Inflammatory macrophage (primary cell): ENCODE measurements around the gene SGTB.

Source experiments
- DNase-seq, 2 donors: peaks; one replicate each; pipeline ENCODE4 v3.0.0-alpha.2; 2020 to 2022
- total RNA-seq, 18 experiments: gene quantifications; one replicate each; lab custom pipeline; 2026; ENCODE audit warnings: mixed read lengths in 6 of 18, inconsistent platforms in 2 of 18; lab: John Stamatoyannopoulos, UW

The SGTB gene
- 86.0 to 291 (median 128) reads per million in 18 experiments for total RNA-seq

- DNase-seq = peak; percentile 85 to 91
Measured at GRCh38 chr5:65721720-65722574, at the start of gene SGTB, which contains the start of gene NLN. SGTB (minus strand) TSS chr5:65722109; CDS start chr5:65720807, 1,302 bp downstream. NLN (plus strand) TSS chr5:65722205; CDS start chr5:65722374, 169 bp downstream.

- DNase-seq = no peak
Measured at GRCh38 chr5:65771266-65771665, 49.4 kb upstream of the SGTB start.

- DNase-seq = no peak
Measured at GRCh38 chr5:65769539-65769938, 47.6 kb upstream of the SGTB start.

- DNase-seq = no peak
Measured at GRCh38 chr5:65768723-65769346, 46.9 kb upstream of the SGTB start.

GRCh38 chr5:65767565-65767964 is 45.7 kb upstream of the SGTB start:
- no peak for DNase-seq

GRCh38 chr5:65766781-65767180 is 44.9 kb upstream of the SGTB start:
- no peak for DNase-seq

- peak in 1 of 2 donors; percentile 29 for DNase-seq
Measured at GRCh38 chr5:65766175-65766574, 44.3 kb upstream of the SGTB start.

GRCh38 chr5:65765582-65765981 is 43.7 kb upstream of the SGTB start:
- DNase-seq = no peak

- DNase-seq = no peak
Measured at GRCh38 chr5:65762234-65762633, 40.3 kb upstream of the SGTB start.

GRCh38 chr5:65760504-65761275 is 38.8 kb upstream of the SGTB start:
- DNase-seq = peak in 1 of 2 donors; percentile 20

- DNase-seq = no peak
Measured at GRCh38 chr5:65758546-65759144, 36.7 kb upstream of the SGTB start.

GRCh38 chr5:65753189-65753588 is 31.3 kb upstream of the SGTB start:
- DNase-seq = no peak

GRCh38 chr5:65750938-65751337 is 29.0 kb upstream of the SGTB start:
- DNase-seq = no peak

GRCh38 chr5:65749956-65750355 is 28.0 kb upstream of the SGTB start:
- DNase-seq = no peak

- no peak for DNase-seq
Measured at GRCh38 chr5:65749221-65749844, 27.4 kb upstream of the SGTB start.

- DNase-seq = peak; percentile 45
Measured at GRCh38 chr5:65742565-65743231, 20.8 kb upstream of the SGTB start.

GRCh38 chr5:65739162-65739561 is 17.3 kb upstream of the SGTB start:
- DNase-seq = no peak

- no peak for DNase-seq
Measured at GRCh38 chr5:65738305-65738704, 16.4 kb upstream of the SGTB start.

GRCh38 chr5:65737842-65738241 is 15.9 kb upstream of the SGTB start:
- no peak for DNase-seq

GRCh38 chr5:65736011-65736410 is 14.1 kb upstream of the SGTB start:
- DNase-seq = no peak

GRCh38 chr5:65734921-65735320 is 13.0 kb upstream of the SGTB start:
- peak; percentile 62 to 65 for DNase-seq
